Measurements from ENCODE around the gene LAMB4. TPM values are rescaled to one million over a fixed set of nuclear protein-coding genes. Genes with fewer than 3 reads are reported as not detected.

LAMB4 gene
- total and polyA plus RNA-seq, 2 of the 8 experiments (the other 6 are each of a cell fraction or from before 2014, with no cell fraction given), result not detected

- no peaks in the 10 kb centered on the region for H3K4me1 ChIP-seq (replicated peaks in 1 of 4; ENCODE audit: control insufficient read depth in 3 of 4, insufficient read depth in 4 of 4, low read length in 3 of 4)
- H4K91ac ChIP-seq (replicated peaks; ENCODE audit: insufficient read length, low read length), result no peak overlapping the region
- no peak overlapping the region for H3K4me3 ChIP-seq (ENCODE audit: extremely low read depth in 1 of 4, insufficient read depth in 2 of 4, low read depth in 3 of 4, low read length in 4 of 4)
- no peak overlapping the region for H3K27ac ChIP-seq (ENCODE audit: low read depth, low read length)
- H3K56ac ChIP-seq (replicated peaks; ENCODE audit: insufficient read length, low read depth, low read length), result no peak overlapping the region
- H3K23ac ChIP-seq (ENCODE audit: insufficient read length), result no peak overlapping the region
- ChIA-PET CTCF (ENCODE audit: partially characterized antibody) (interaction anchor here (1.0 to 3.0 kb wide), 17 partner anchors 9 to 388 kb away, joined by 3 to 61 read pairs (median 5); partner anchors contain the start of gene LAMB4), POLR2A (ENCODE audit: partially characterized antibody) (no interaction called here)
- no peaks in the 10 kb centered on the region for H3K23me2 ChIP-seq (ENCODE audit: low read depth, low read length)
- H2BK120ac ChIP-seq (replicated peaks; ENCODE audit: low read depth, low read length), result no peak overlapping the region
- H2BK15ac ChIP-seq (ENCODE audit: low read length), result no peak overlapping the region
- no peak overlapping the region for H4K5ac ChIP-seq (ENCODE audit: insufficient read length, low read depth, low read length)
- 88% methylated on average over 2 of the region's 2 CpGs; no CpG with 5 or more reads in 1 of the 2 experiments for WGBS, 2 experiments (ENCODE audit: extremely low coverage in 1 of 2, insufficient coverage in 1 of 2, insufficient read length in 1 of 2, insufficient replicate concordance in 2 of 2, low coverage in 1 of 2, low lambda C conversion rate in 2 of 2, missing lambda C conversion rate in 1 of 2)
- no peaks in the 10 kb centered on the region for H3K79me1 ChIP-seq (ENCODE audit: low read depth, low read length)
- no peak overlapping the region for H4K8ac ChIP-seq (ENCODE audit: extremely low read depth, insufficient read depth, low read length)
- no peaks in the 10 kb centered on the region for H3K9me3 ChIP-seq (ENCODE audit: insufficient read depth in 2 of 2, low read depth in 1 of 2, low read length in 1 of 2)
- no peaks in the 10 kb centered on the region for H3K27me3 ChIP-seq (replicated peaks in 1 of 4; ENCODE audit: control insufficient read depth in 3 of 4, extremely low read depth in 1 of 4, insufficient read depth in 3 of 4, low read length in 3 of 4)
- H2BK5ac ChIP-seq (ENCODE audit: low read depth, low read length), result no peak overlapping the region
- no peak overlapping the region for H3K18ac ChIP-seq (ENCODE audit: extremely low read depth, low read length)
- no peak overlapping the region for H3K4me2 ChIP-seq (ENCODE audit: insufficient read depth in 1 of 2, low read depth in 2 of 2, low read length in 2 of 2)
- no peak overlapping the region for H2BK20ac ChIP-seq (ENCODE audit: low read length)
- H3K14ac ChIP-seq (ENCODE audit: insufficient read length), result no peak overlapping the region
- H3K79me2 ChIP-seq (ENCODE audit: control insufficient read depth in 1 of 2, insufficient read depth in 2 of 2, low read length in 2 of 2), result no peaks in the 10 kb centered on the region
- no peak overlapping the region for H3K4ac ChIP-seq (replicated peaks; ENCODE audit: insufficient read length, low read depth, low read length)
- FAIRE-seq (no peak), DNase-seq (ENCODE audit: low read depth in 1 of 2, low spot score in 2 of 2) (no peak)
- no peaks in the 10 kb centered on the region for H3K36me3 ChIP-seq (ENCODE audit: control insufficient read depth in 2 of 4, insufficient read depth in 4 of 4, low read length in 3 of 4)
- no peak overlapping the region for H3K9ac ChIP-seq (replicated peaks in 1 of 4; ENCODE audit: extremely low read depth in 1 of 4, low read depth in 3 of 4, low read length in 3 of 4)
- H4K20me1 ChIP-seq (replicated peaks in 1 of 2; ENCODE audit: control insufficient read depth in 1 of 2, insufficient read depth in 2 of 2, low read length in 2 of 2), result no peaks in the 10 kb centered on the region
- no peak overlapping the region for H2AK5ac ChIP-seq (ENCODE audit: low read depth, low read length)
- no peak overlapping the region for H2BK12ac ChIP-seq (ENCODE audit: low read depth, low read length)
- H2AFZ ChIP-seq (ENCODE audit: low read length), result no peak overlapping the region
- no peak for TF ChIP-seq RBBP5 (IDR thresholded peaks at IDR 0.05; ENCODE audit: borderline replicate concordance, low read depth, low read length)
- no peak for TF ChIP-seq GTF2F1 (IDR thresholded peaks at IDR 0.05; ENCODE audit: borderline replicate concordance, low read depth, low read length)
- no peak for TF ChIP-seq FOSL1 (IDR thresholded peaks at IDR 0.05; ENCODE audit: insufficient read depth, low read depth, low read length)
- no peak for TF ChIP-seq CHD1 (IDR thresholded peaks at IDR 0.05; ENCODE audit: low read depth, low read length)
- no peak for TF ChIP-seq EZH2 (IDR thresholded peaks at IDR 0.05; ENCODE audit: low read depth, low read length, severe bottlenecking)
- no peak for TF ChIP-seq RNF2 (IDR thresholded peaks at IDR 0.05; ENCODE audit: borderline replicate concordance, low read depth, low read length, missing control alignments, poor library complexity, severe bottlenecking)
- no peak for TF ChIP-seq EGR1 (IDR thresholded peaks at IDR 0.05; ENCODE audit: borderline replicate concordance, low read depth, low read length)
- no peak for TF ChIP-seq BACH1 (IDR thresholded peaks at IDR 0.05; ENCODE audit: low read length)
- no peak for TF ChIP-seq SUZ12 (IDR thresholded peaks at IDR 0.05; ENCODE audit: low read length)
- no peak for TF ChIP-seq HDAC2 (IDR thresholded peaks at IDR 0.05; ENCODE audit: borderline replicate concordance in 1 of 2, low read depth in 2 of 2, low read length in 2 of 2)
- TF ChIP-seq SAP30 (IDR thresholded peaks at IDR 0.05; ENCODE audit: insufficient read depth, insufficient replicate concordance, low read length), result no peak
- no peak for TF ChIP-seq TEAD4 (IDR thresholded peaks at IDR 0.05; ENCODE audit: low read depth, low read length)
- TF ChIP-seq RAD21 (IDR thresholded peaks at IDR 0.05 in 1 of 2, conservative IDR thresholded peaks at IDR 0.05 in 1 of 2; ENCODE audit: low read depth in 2 of 2, low read length in 2 of 2), result no peak
Measured at GRCh38 chr7:108112683-108113082, 17.5 kb downstream of the LAMB4 start.

Data from H1 (cell line).